K562 (cell line): ENCODE results near the gene DCP2. TPM values are rescaled to one million over a fixed set of nuclear protein-coding genes. Genes with fewer than 3 reads are reported as not detected.

Source experiments
- ATAC-seq: fragments of 200-7000 bp; cut with Tn5 transposase; 3 replicates; pipeline ENCODE4 v1.9.1; 2020; ENCODE audit warnings: moderate library complexity
- BruUV-seq: library from RNA; stranded (reverse); fragments of 400-500 nt; replicated peaks from 2 replicates; lab custom pipeline; 2021; lab: Mats Ljungman, UMichigan
- CTCF ChIA-PET: fragments of 300-600 bp; formaldehyde crosslinking; extraction: SDS; loops from one replicate; lab custom pipeline; 2021; ENCODE audit warnings: low intra/inter-chr PET ratio; lab: Yijun Ruan, JAX
- POLR2A ChIA-PET: fragments of 300-600, 350-650 bp; sonication (Branson Sonifier 250); formaldehyde crosslinking; extraction: SDS; loops from one replicate; lab custom pipeline; 2021; ENCODE audit warnings: antibody characterized with exemption, inconsistent platforms; lab: Yijun Ruan, JAX
- DNase-seq, 4 experiments: peaks; one replicate each; pipeline versions ENCODE4 v3.0.0 to v3.0.0-alpha.2; 2011 to 2018; ENCODE audit warnings: low spot score in 3 of 4, mixed read lengths in 3 of 4; ENCODE audit errors: extremely low read depth in 1 of 4
- FAIRE-seq: peaks from 2 replicates; lab custom pipeline; 2011; peaks lifted over from hg19 to GRCh38; lab: Jason Lieb, UNC
- H2AFZ ChIP-seq: 2 replicates; pipeline ENCODE4 v1.6.0; 2011; ENCODE audit warnings: low read depth, low read length, control low read depth, inconsistent platforms
- H3K27ac ChIP-seq: fragments of 200-600 bp; 3 replicates; pipeline ENCODE4 v1.8.0; 2011; ENCODE audit warnings: low read depth, mild to moderate bottlenecking, control low read depth, inconsistent platforms, low read length, moderate library complexity, mixed read lengths; ENCODE audit errors: extremely low read depth
- H3K27me3 ChIP-seq, 2 experiments: fragments of 300-600 bp in 1 of 2; 2 replicates in 1 of 2; 3 replicates in 1 of 2; pipeline versions ENCODE4 v1.6.0 to v1.8.0; 2011; ENCODE audit warnings: inconsistent platforms in 2 of 2, low read length in 2 of 2, mild to moderate bottlenecking in 1 of 2, mixed read lengths in 1 of 2, moderate library complexity in 1 of 2; ENCODE audit not compliant: control insufficient read depth in 2 of 2, insufficient read depth in 2 of 2
- H3K36me3 ChIP-seq: fragments of 300-600 bp; 3 replicates; pipeline ENCODE4 v1.8.0; 2011; ENCODE audit warnings: mild to moderate bottlenecking, low read length, inconsistent platforms; ENCODE audit not compliant: control insufficient read depth, insufficient read depth
- H3K4me1 ChIP-seq, 2 experiments: fragments of 200-600 bp in 1 of 2; replicated peaks in 1 of 2; 2 replicates in 1 of 2; 3 replicates in 1 of 2; pipeline versions ENCODE4 v1.5.1 to v1.8.0; 2011; ENCODE audit warnings: inconsistent platforms in 2 of 2, low read length in 2 of 2, mild to moderate bottlenecking in 1 of 2, mixed read lengths in 1 of 2, moderate library complexity in 1 of 2; ENCODE audit not compliant: control insufficient read depth in 2 of 2, insufficient read depth in 2 of 2
- H3K4me2 ChIP-seq: 2 replicates; pipeline ENCODE4 v1.6.1; 2011; ENCODE audit warnings: low read length, control low read depth, inconsistent platforms, mixed read lengths; ENCODE audit not compliant: insufficient read depth
- H3K4me3 ChIP-seq: fragments of 200-600 bp; sonication (generic), shearing (Covaris generic); 2 replicates; pipeline ENCODE4 v1.5.1; 2016; ENCODE audit warnings: control low read depth, inconsistent platforms
- H3K79me2 ChIP-seq: fragments of 200-600 bp; 3 replicates; pipeline ENCODE4 v1.8.0; 2011; ENCODE audit warnings: low read length, inconsistent platforms; ENCODE audit not compliant: control insufficient read depth, insufficient read depth
- H3K9ac ChIP-seq, 2 experiments: 2 replicates each; pipeline versions ENCODE4 v1.6.0 to v1.6.1; 2011; ENCODE audit warnings: low read depth in 2 of 2, low read length in 2 of 2, control low read depth in 1 of 2, inconsistent platforms in 1 of 2, mild to moderate bottlenecking in 1 of 2, mixed read lengths in 1 of 2; ENCODE audit not compliant: insufficient read depth in 1 of 2
- H3K9me1 ChIP-seq: one replicate; pipeline ENCODE4 v1.6.0; 2011; ENCODE audit warnings: inconsistent platforms, mild to moderate bottlenecking, low read length, moderate library complexity; ENCODE audit not compliant: control insufficient read depth, insufficient read depth
- H3K9me3 ChIP-seq: replicated peaks from 2 replicates; pipeline ENCODE4 v1.5.1; 2011; ENCODE audit warnings: low read depth, low read length, inconsistent platforms; ENCODE audit not compliant: control insufficient read depth, insufficient read depth
- H4K20me1 ChIP-seq: replicated peaks from 2 replicates; pipeline ENCODE4 v1.6.1; 2011; ENCODE audit warnings: low read length, inconsistent platforms, mixed read lengths; ENCODE audit not compliant: control insufficient read depth, insufficient read depth
- ZBTB33 ChIP-seq: sonication (generic); formaldehyde crosslinking; IDR thresholded peaks from 2 replicates; pipeline ENCODE4 v1.8.1; 2023; ENCODE audit warnings: mild to moderate bottlenecking, missing genetic modification reagents
- ZSCAN32 ChIP-seq: fragments of 450-650 bp; formaldehyde crosslinking; IDR thresholded peaks from 2 replicates; pipeline ENCODE4 v1.4.0; 2020; ENCODE audit warnings: mild to moderate bottlenecking, moderate library complexity
- WGBS: fragments of 100-300 bp; shearing (Covaris generic); methylation state at CpG from one replicate; pipeline ENCODE4 v1.1.6; 2016; ENCODE audit warnings: low coverage, mixed read lengths; ENCODE audit not compliant: insufficient coverage; ENCODE audit errors: missing lambda C conversion rate; 5-methylcytosine and 5-hydroxymethylcytosine counted together
- in situ Hi-C: fragments of 300-500 bp; cut with MboI; formaldehyde crosslinking; loops from 4 replicates; pipeline ENCODE4 v1.15.0; 2018; ENCODE audit warnings: inconsistent platforms, mixed read lengths
- intact Hi-C: fragments of 100-400 bp; cut with micrococcal nuclease; formaldehyde crosslinking; loops from 2 replicates; pipeline ENCODE4 v1.14.2; 2022
- polyA plus RNA-seq, 8 experiments: library from polyadenylated mRNA; depleted of rRNA in 4 of 8; stranded (reverse) in 5 of 8; unstranded in 3 of 8; fragments of >200 nt; fragmentation: Nextera tagmentation in 2 of 8; fragmentation: Illumina TruSeq in 1 of 8; extraction: Ambion mirVana in 2 of 8; extraction: Trizol in 1 of 8; gene quantifications; 2 replicates each; pipeline versions ENCODE4 v1.2.1 to v1.2.3, GENCODE V29; 2011 to 2014; ENCODE audit warnings: inconsistent platforms in 1 of 8, missing spikeins in 1 of 8
- total RNA-seq, 7 experiments: library from RNA; depleted of rRNA in 6 of 7; stranded (reverse); fragments of >200 nt in 6 of 7; fragmentation: Illumina TruSeq in 2 of 7; extraction: Trizol in 2 of 7; gene quantifications; 2 replicates each; pipeline versions ENCODE4 v1.2.1 to v1.2.3, GENCODE V29; 2011 to 2021; ENCODE audit warnings: low replicate concordance in 1 of 7

DCP2 gene
- total and polyA plus RNA-seq, 9 of the 15 experiments (the other 6 are each of a cell fraction or from before 2014, with no cell fraction given), result 25.9 to 109 (median 46.7) TPM

- CTCF ChIA-PET, result no interaction called here
- no peak overlapping the region for H2AFZ ChIP-seq
- no peak for DNase-seq
- intact Hi-C loops, result no loop called here
- no TSS peak for BruUV-seq
- no peaks in the 10 kb centered on the region for H3K9me1 ChIP-seq
- in situ Hi-C loops, result no loop called here
- no peak for FAIRE-seq
- ATAC-seq, result no peak
- POLR2A ChIA-PET, result interaction anchor here (0.5 kb wide), 1 partner anchor 12 kb away, joined by 4 read pairs; no protein-coding TSS in a partner anchor
- H3K9ac ChIP-seq, result no peak overlapping the region
- H3K79me2 ChIP-seq, result no peaks in the 10 kb centered on the region
- peaks cover 20 to 37% of the 10 kb centered on the region in 2 experiments for H3K4me1 ChIP-seq
- H3K36me3 ChIP-seq, result no peaks in the 10 kb centered on the region
- TF ChIP-seq ZSCAN32 (CRISPR knock-in tag), result no peak
- TF ChIP-seq ZBTB33, result peak; percentile 66
- TF ChIP-seq, all 486 proteins: peak for 1
- no peak overlapping the region for H3K4me3 ChIP-seq
- no peaks in the 10 kb centered on the region for H4K20me1 ChIP-seq
- 79% methylated on average over 11 of the region's 14 CpGs for WGBS
- H3K27ac ChIP-seq, result no peak overlapping the region
- no peaks in the 10 kb centered on the region for H3K9me3 ChIP-seq
- H3K4me2 ChIP-seq, result no peak overlapping the region
- no peaks in the 10 kb centered on the region for H3K27me3 ChIP-seq
Measured at GRCh38 chr5:113039229-113039933, 62.8 kb downstream of the DCP2 start.
